ENCODE measurements around the gene BRSK1. TPM values are rescaled to one million over a fixed set of nuclear protein-coding genes. Genes with fewer than 3 reads are reported as not detected.
A peak's percentile ranks its signal among the peaks of the same experiment; 100 is the strongest.

The BRSK1 gene
- total and polyA plus RNA-seq, 2 experiments from 2014 or later, result 0.55 to 1.9 TPM

GRCh38 chr19:55314396-55314795 is 30.6 kb downstream of the BRSK1 start:
- H3K9ac ChIP-seq, result no peak overlapping the region
- 66 to 68% methylated on average over 8 of the region's 8 CpGs for WGBS, 2 experiments (ENCODE audit: low coverage in 1 of 2, low lambda C conversion rate in 2 of 2, missing lambda C conversion rate in 2 of 2)
- no peaks in the 10 kb centered on the region for H3K27me3 ChIP-seq (replicated peaks; ENCODE audit: insufficient read depth)
- no peak overlapping the region for H2AFZ ChIP-seq
- H3F3A ChIP-seq (ENCODE audit: insufficient read depth), result no peaks in the 10 kb centered on the region
- no peaks in the 10 kb centered on the region for H3K9me3 ChIP-seq (ENCODE audit: low read depth)
- no peaks in the 10 kb centered on the region for H4K20me1 ChIP-seq (ENCODE audit: insufficient read depth)
- no peak overlapping the region for H3K27ac ChIP-seq
- no peaks in the 10 kb centered on the region for H3K4me1 ChIP-seq (ENCODE audit: insufficient read depth)
- H3K4me2 ChIP-seq (ENCODE audit: unreplicated experiment), result no peak overlapping the region
- no peaks in the 10 kb centered on the region for H3K79me2 ChIP-seq (ENCODE audit: insufficient read depth)
- in situ Hi-C loops (cut with MboI), result no loop called here
- no peak overlapping the region for H3K4me3 ChIP-seq
- no peaks in the 10 kb centered on the region for H3K9me2 ChIP-seq (ENCODE audit: insufficient read depth)
- DNase-seq, result no peak
- TF ChIP-seq EZH2 (IDR thresholded peaks at IDR 0.05; ENCODE audit: insufficient read depth, poor library complexity, severe bottlenecking), result no peak
- TF ChIP-seq EZH2phosphoT487 (IDR thresholded peaks at IDR 0.05; ENCODE audit: insufficient read depth, low read depth), result no peak
- no peaks in the 10 kb centered on the region for H3K36me3 ChIP-seq (ENCODE audit: low read depth)

- in situ Hi-C loops (cut with MboI), result no loop called here
- H3K4me1 ChIP-seq (ENCODE audit: insufficient read depth), result no peaks in the 10 kb centered on the region
- no peak overlapping the region for H3K4me2 ChIP-seq (ENCODE audit: unreplicated experiment)
- no peaks in the 10 kb centered on the region for H3F3A ChIP-seq (ENCODE audit: insufficient read depth)
- TF ChIP-seq EZH2phosphoT487 (IDR thresholded peaks at IDR 0.05; ENCODE audit: insufficient read depth, low read depth), result no peak
- TF ChIP-seq EZH2 (IDR thresholded peaks at IDR 0.05; ENCODE audit: insufficient read depth, poor library complexity, severe bottlenecking), result no peak
- H3K27ac ChIP-seq, result no peak overlapping the region
- no peak overlapping the region for H2AFZ ChIP-seq
- DNase-seq, result no peak
- H3K9ac ChIP-seq, result no peak overlapping the region
- H4K20me1 ChIP-seq (ENCODE audit: insufficient read depth), result no peaks in the 10 kb centered on the region
- 67 to 71% methylated on average over 13 of the region's 13 CpGs for WGBS, 2 experiments (ENCODE audit: low coverage in 1 of 2, low lambda C conversion rate in 2 of 2, missing lambda C conversion rate in 2 of 2)
- no peaks in the 10 kb centered on the region for H3K79me2 ChIP-seq (ENCODE audit: insufficient read depth)
- H3K36me3 ChIP-seq (ENCODE audit: low read depth), result no peaks in the 10 kb centered on the region
- H3K9me3 ChIP-seq (ENCODE audit: low read depth), result no peaks in the 10 kb centered on the region
- no peak overlapping the region for H3K4me3 ChIP-seq
- no peaks in the 10 kb centered on the region for H3K27me3 ChIP-seq (replicated peaks; ENCODE audit: insufficient read depth)
- H3K9me2 ChIP-seq (ENCODE audit: insufficient read depth), result no peaks in the 10 kb centered on the region
These were observed 32.2 kb downstream of the BRSK1 start for GRCh38 chr19:55315956-55316525.

GRCh38 chr19:55316646-55317045 is 32.8 kb downstream of the BRSK1 start:
- no peaks in the 10 kb centered on the region for H4K20me1 ChIP-seq (ENCODE audit: insufficient read depth)
- no peaks in the 10 kb centered on the region for H3K4me1 ChIP-seq (ENCODE audit: insufficient read depth)
- no peak for DNase-seq
- TF ChIP-seq EZH2phosphoT487 (IDR thresholded peaks at IDR 0.05; ENCODE audit: insufficient read depth, low read depth) (no peak), EZH2 (IDR thresholded peaks at IDR 0.05; ENCODE audit: insufficient read depth, poor library complexity, severe bottlenecking) (no peak)
- no peaks in the 10 kb centered on the region for H3K27me3 ChIP-seq (replicated peaks; ENCODE audit: insufficient read depth)
- no peaks in the 10 kb centered on the region for H3K36me3 ChIP-seq (ENCODE audit: low read depth)
- WGBS, 2 experiments (ENCODE audit: low coverage in 1 of 2, low lambda C conversion rate in 2 of 2, missing lambda C conversion rate in 2 of 2), result 55 to 61% methylated on average over 8 of the region's 8 CpGs
- H3K4me2 ChIP-seq (ENCODE audit: unreplicated experiment), result no peak overlapping the region
- no peaks in the 10 kb centered on the region for H3K79me2 ChIP-seq (ENCODE audit: insufficient read depth)
- no peaks in the 10 kb centered on the region for H3F3A ChIP-seq (ENCODE audit: insufficient read depth)
- in situ Hi-C loops (cut with MboI), result no loop called here
- H3K9ac ChIP-seq, result no peak overlapping the region
- H2AFZ ChIP-seq, result no peak overlapping the region
- no peaks in the 10 kb centered on the region for H3K9me2 ChIP-seq (ENCODE audit: insufficient read depth)
- H3K27ac ChIP-seq, result no peak overlapping the region
- no peaks in the 10 kb centered on the region for H3K9me3 ChIP-seq (ENCODE audit: low read depth)
- no peak overlapping the region for H3K4me3 ChIP-seq

GRCh38 chr19:55319785-55320184 is 36.0 kb downstream of the BRSK1 start:
- Histone ChIP-seq H3K4me3 (no peak overlapping the region), H3K79me2 (ENCODE audit: insufficient read depth) (no peaks in the 10 kb centered on the region), H3K9me2 (ENCODE audit: insufficient read depth) (no peaks in the 10 kb centered on the region), H4K20me1 (ENCODE audit: insufficient read depth) (no peaks in the 10 kb centered on the region), H3K27ac (no peak overlapping the region), H3K27me3 (replicated peaks; ENCODE audit: insufficient read depth) (no peaks in the 10 kb centered on the region), H2AFZ (peak overlapping the region; percentile 68), H3K4me2 (ENCODE audit: unreplicated experiment) (no peak overlapping the region), H3K4me1 (ENCODE audit: insufficient read depth) (no peaks in the 10 kb centered on the region), H3K9ac (no peak overlapping the region), H3K36me3 (ENCODE audit: low read depth) (no peaks in the 10 kb centered on the region), H3F3A (ENCODE audit: insufficient read depth) (no peaks in the 10 kb centered on the region), H3K9me3 (ENCODE audit: low read depth) (no peaks in the 10 kb centered on the region)
- DNase-seq, result peak; percentile 72
- no peak for TF ChIP-seq EZH2 (IDR thresholded peaks at IDR 0.05; ENCODE audit: insufficient read depth, poor library complexity, severe bottlenecking)
- no peak for TF ChIP-seq EZH2phosphoT487 (IDR thresholded peaks at IDR 0.05; ENCODE audit: insufficient read depth, low read depth)
- in situ Hi-C loops (cut with MboI), result no loop called here
- WGBS, 2 experiments (ENCODE audit: low coverage in 1 of 2, low lambda C conversion rate in 2 of 2, missing lambda C conversion rate in 2 of 2), result 8 to 9% methylated on average over 20 to 21 of the region's 21 CpGs
